IPS DF 4.7 (cell line): Measurements from ENCODE around the gene HLA-DQA1.
"Not testable (repeated sequence)": the region's sequence is repeated elsewhere in the genome, so short reads cannot be mapped to it uniquely, and the experiment has no call there.

Experiments used
- DNase-seq: peaks from one replicate; pipeline ENCODE4 v3.0.0-alpha.2; 2013; ENCODE audit warnings: low spot score; ENCODE audit errors: extremely low read depth

Gene HLA-DQA1

GRCh38 chr6:32622545-32623401, 14.4 kb upstream of the HLA-DQA1 start:
- DNase-seq = peak; percentile 38

GRCh38 chr6:32623693-32624092, 13.5 kb upstream of the HLA-DQA1 start:
- DNase-seq = no peak

- DNase-seq = no peak
Observed at GRCh38 chr6:32624565-32624964, 12.6 kb upstream of the HLA-DQA1 start.

GRCh38 chr6:32625137-32625536, 12.1 kb upstream of the HLA-DQA1 start:
- no peak for DNase-seq

GRCh38 chr6:32627249-32627648, 10.0 kb upstream of the HLA-DQA1 start:
- DNase-seq = no peak

GRCh38 chr6:32627831-32628230, 9.4 kb upstream of the HLA-DQA1 start:
- no peak for DNase-seq

- not testable (repeated sequence) for DNase-seq
Observed at GRCh38 chr6:32629793-32630192, 7.4 kb upstream of the HLA-DQA1 start.

- DNase-seq = no peak
Observed at GRCh38 chr6:32635526-32636123, 1.6 kb upstream of the HLA-DQA1 start.

- no peak for DNase-seq
Observed at GRCh38 chr6:32637883-32638282, 677 bp downstream of the HLA-DQA1 start.

- DNase-seq = no peak
Observed at GRCh38 chr6:32638532-32639219, 1.5 kb downstream of the HLA-DQA1 start.

GRCh38 chr6:32639440-32640394, 2.5 kb downstream of the HLA-DQA1 start:
- DNase-seq = no peak

GRCh38 chr6:32641122-32641521, 3.9 kb downstream of the HLA-DQA1 start:
- no peak for DNase-seq

GRCh38 chr6:32641785-32642719, 4.8 kb downstream of the HLA-DQA1 start:
- not testable (repeated sequence) for DNase-seq

GRCh38 chr6:32642720-32643106, 5.5 kb downstream of the HLA-DQA1 start:
- no peak for DNase-seq

GRCh38 chr6:32643904-32644303, 6.7 kb downstream of the HLA-DQA1 start:
- no peak for DNase-seq

- no peak for DNase-seq
Observed at GRCh38 chr6:32645047-32645703, 8.0 kb downstream of the HLA-DQA1 start.

- DNase-seq = no peak
Observed at GRCh38 chr6:32655203-32655710, 18.1 kb downstream of the HLA-DQA1 start.

- DNase-seq = not testable (repeated sequence)
Observed at GRCh38 chr6:32657329-32657728, 20.1 kb downstream of the HLA-DQA1 start.

GRCh38 chr6:32657819-32658218, 20.6 kb downstream of the HLA-DQA1 start:
- not testable (repeated sequence) for DNase-seq
